Measurements from ENCODE around the gene DUSP2.
A peak's percentile ranks its signal among the peaks of the same experiment; 100 is the strongest.

Gene DUSP2

DNA sequence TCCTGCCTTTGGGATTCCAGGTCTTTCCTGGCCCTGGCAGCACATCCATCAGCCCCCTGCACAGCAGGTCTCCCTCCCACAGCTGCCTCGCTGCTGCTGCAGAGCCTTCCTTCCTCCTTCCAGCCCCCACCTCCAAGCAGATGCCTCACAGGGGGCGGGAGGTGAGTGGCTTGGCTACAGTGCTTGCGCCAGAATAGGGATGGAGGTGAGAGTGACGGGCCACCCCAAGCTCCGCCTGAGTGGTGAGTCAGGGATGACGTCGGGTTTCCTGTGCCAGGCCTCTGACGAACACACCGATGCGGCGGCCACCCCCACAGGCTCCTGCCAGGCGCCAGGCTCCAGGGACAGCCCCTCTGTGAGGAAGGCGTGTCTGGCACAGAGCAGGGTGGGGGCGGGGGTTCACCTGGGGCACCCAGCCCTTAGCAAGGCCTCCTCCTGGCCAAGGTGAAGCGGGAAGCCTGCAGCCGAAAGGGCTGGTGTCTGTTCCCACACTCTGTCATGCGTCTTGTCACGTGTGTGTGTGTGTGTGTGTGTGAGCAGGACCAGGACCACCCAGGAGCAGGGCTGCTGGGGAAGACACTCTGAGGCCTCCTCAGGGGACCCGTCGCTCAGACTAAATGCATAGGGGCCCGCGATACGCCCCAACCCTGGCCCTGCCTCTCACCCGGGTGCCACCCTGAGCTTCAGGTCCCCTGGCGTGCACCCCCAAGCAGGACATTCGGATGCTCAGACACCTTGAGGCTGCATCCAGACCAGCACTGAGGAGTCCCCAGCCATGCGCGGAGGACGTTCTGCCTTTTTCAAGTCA is 3.4 kb upstream of the DUSP2 start:
- Histone ChIP-seq H3K79me2 (ENCODE audit: low read length) (peaks cover 13% of the 10 kb centered on the region), H3K4me2 (ENCODE audit: low read depth, low read length) (no peak overlapping the region), H3K4me1 (ENCODE audit: low read length) (peaks cover 18% of the 10 kb centered on the region)

DNA sequence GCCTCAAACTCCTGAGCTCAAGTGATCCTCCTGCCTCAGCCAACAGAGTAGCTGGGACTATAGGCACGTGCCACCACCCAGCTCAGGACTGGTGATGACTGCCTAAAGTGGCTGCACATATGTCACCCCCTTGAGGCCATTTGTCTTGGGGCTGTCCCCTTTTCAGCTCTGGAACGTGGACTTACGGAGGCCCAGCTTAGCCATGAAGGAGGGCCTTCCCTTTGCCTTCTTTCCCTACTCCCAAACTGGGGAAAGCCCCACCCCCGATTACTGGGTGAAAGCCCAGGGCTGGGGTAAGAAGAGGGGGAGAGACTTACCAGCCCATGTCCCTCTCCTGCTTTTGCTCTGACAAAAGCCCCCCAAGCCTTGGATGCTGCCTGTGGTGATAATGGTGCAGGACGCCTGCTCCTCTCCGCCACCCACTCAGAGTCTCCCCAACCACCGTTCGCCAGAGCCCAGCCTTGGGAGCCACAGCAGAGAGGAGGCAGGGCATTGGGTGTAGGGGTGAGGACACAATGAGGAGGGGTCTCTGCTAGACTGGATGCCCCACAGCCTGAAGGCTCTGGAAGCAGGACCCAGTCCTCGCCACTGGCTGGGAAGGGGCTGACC is 2.5 kb upstream of the DUSP2 start:
- H3K9me2 ChIP-seq (replicated peaks; ENCODE audit: insufficient read depth, low read length) = no peaks in the 10 kb centered on the region
- no peaks in the 10 kb centered on the region for H3K9me3 ChIP-seq (replicated peaks; ENCODE audit: insufficient read depth, low read length)
- no peaks in the 10 kb centered on the region for H3K36me3 ChIP-seq (replicated peaks; ENCODE audit: insufficient read depth, low read length)
- H3K4me1 ChIP-seq (ENCODE audit: low read length) = peaks cover 18% of the 10 kb centered on the region
- H3K27ac ChIP-seq (ENCODE audit: low read length) = no peak overlapping the region
- H4K20me1 ChIP-seq (ENCODE audit: insufficient read depth, low read length) = no peaks in the 10 kb centered on the region
- H2AFZ ChIP-seq (ENCODE audit: low read length) = no peak overlapping the region
- no peak overlapping the region for H3K9ac ChIP-seq (ENCODE audit: low read length)
- H3F3A ChIP-seq (ENCODE audit: insufficient read depth, low read length) = peaks cover 9% of the 10 kb centered on the region
- no peak overlapping the region for H3K4me2 ChIP-seq (ENCODE audit: low read depth, low read length)
- no peaks in the 10 kb centered on the region for H3K27me3 ChIP-seq (replicated peaks; ENCODE audit: insufficient read depth, low read length)
- no peak for DNase-seq
- TF ChIP-seq EZH2phosphoT487 (IDR thresholded peaks at IDR 0.05; ENCODE audit: low read length) (no peak), EZH2 (optimal IDR thresholded peaks at IDR 0.05; ENCODE audit: low read depth, low read length) (no peak)
- TF ChIP-seq, protein P1, sequence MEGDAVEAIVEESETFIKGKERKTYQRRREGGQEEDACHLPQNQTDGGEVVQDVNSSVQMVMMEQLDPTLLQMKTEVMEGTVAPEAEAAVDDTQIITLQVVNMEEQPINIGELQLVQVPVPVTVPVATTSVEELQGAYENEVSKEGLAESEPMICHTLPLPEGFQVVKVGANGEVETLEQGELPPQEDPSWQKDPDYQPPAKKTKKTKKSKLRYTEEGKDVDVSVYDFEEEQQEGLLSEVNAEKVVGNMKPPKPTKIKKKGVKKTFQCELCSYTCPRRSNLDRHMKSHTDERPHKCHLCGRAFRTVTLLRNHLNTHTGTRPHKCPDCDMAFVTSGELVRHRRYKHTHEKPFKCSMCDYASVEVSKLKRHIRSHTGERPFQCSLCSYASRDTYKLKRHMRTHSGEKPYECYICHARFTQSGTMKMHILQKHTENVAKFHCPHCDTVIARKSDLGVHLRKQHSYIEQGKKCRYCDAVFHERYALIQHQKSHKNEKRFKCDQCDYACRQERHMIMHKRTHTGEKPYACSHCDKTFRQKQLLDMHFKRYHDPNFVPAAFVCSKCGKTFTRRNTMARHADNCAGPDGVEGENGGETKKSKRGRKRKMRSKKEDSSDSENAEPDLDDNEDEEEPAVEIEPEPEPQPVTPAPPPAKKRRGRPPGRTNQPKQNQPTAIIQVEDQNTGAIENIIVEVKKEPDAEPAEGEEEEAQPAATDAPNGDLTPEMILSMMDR (IDR thresholded peaks at IDR 0.05; ENCODE audit: low read length) = no peak
- no peak overlapping the region for H3K4me3 ChIP-seq (ENCODE audit: low read length)
- peaks cover 13% of the 10 kb centered on the region for H3K79me2 ChIP-seq (ENCODE audit: low read length)

More for the DNA sequence above, 3.4 kb upstream of the DUSP2 start:
- no peak for DNase-seq
- Histone ChIP-seq H2AFZ (ENCODE audit: low read length) (no peak overlapping the region), H3K36me3 (replicated peaks; ENCODE audit: insufficient read depth, low read length) (no peaks in the 10 kb centered on the region), H3F3A (ENCODE audit: insufficient read depth, low read length) (peaks cover 9% of the 10 kb centered on the region), H3K9me2 (replicated peaks; ENCODE audit: insufficient read depth, low read length) (no peaks in the 10 kb centered on the region), H3K9me3 (replicated peaks; ENCODE audit: insufficient read depth, low read length) (no peaks in the 10 kb centered on the region), H3K27me3 (replicated peaks; ENCODE audit: insufficient read depth, low read length) (no peaks in the 10 kb centered on the region), H4K20me1 (ENCODE audit: insufficient read depth, low read length) (no peaks in the 10 kb centered on the region), H3K4me3 (ENCODE audit: low read length) (no peak overlapping the region), H3K9ac (ENCODE audit: low read length) (no peak overlapping the region), H3K27ac (ENCODE audit: low read length) (no peak overlapping the region)
- no peak for TF ChIP-seq EZH2phosphoT487 (IDR thresholded peaks at IDR 0.05; ENCODE audit: low read length)
- TF ChIP-seq, protein P1 (IDR thresholded peaks at IDR 0.05; ENCODE audit: low read length) = no peak
- TF ChIP-seq EZH2 (optimal IDR thresholded peaks at IDR 0.05; ENCODE audit: low read depth, low read length) = no peak

DNA sequence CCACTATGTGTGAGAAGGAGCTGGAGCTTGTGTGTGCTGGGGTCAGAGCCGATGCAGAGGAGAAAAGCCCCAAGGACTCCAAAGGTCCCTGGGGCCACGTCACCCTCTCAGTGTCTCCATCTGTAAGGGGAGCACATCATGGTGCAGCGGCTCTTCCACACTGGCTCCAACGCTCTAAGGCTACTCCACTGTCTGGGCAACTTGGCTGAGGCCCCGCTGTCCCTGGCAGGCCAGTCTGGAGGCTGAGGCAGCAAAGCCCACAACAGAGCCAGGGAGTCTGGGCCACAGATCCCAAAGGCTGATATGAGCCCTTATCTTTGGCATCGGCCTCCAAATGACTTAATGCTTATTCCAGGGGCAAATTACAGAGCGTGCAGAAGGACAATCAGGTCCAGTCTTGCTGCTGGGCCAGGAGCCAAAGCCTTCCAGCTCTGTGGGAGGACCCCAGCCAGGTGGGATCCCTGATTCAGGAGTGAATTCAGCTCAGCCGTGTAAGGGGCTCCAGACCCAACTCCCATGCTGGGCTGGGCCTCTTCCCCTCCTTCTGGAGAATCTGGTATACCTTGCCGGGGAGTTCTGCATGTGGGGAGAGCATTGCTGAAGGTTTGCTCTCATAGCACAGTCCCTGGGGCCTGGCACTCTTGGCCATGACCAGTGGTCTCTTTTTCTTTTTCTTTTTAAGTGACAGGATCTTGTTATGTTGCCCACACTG is 1.8 kb upstream of the DUSP2 start:
- H3K4me1 ChIP-seq (ENCODE audit: low read length) = peaks cover 18% of the 10 kb centered on the region
- H3K9me2 ChIP-seq (replicated peaks; ENCODE audit: insufficient read depth, low read length) = no peaks in the 10 kb centered on the region
- H3K79me2 ChIP-seq (ENCODE audit: low read length) = peaks cover 13% of the 10 kb centered on the region
- DNase-seq = no peak
- H3K27ac ChIP-seq (ENCODE audit: low read length) = peak overlapping the region; percentile 76; the same call in 1 of the 2 replicates
- H3K4me2 ChIP-seq (ENCODE audit: low read depth, low read length) = peak overlapping the region; percentile 88
- no peaks in the 10 kb centered on the region for H3K9me3 ChIP-seq (replicated peaks; ENCODE audit: insufficient read depth, low read length)
- H3K9ac ChIP-seq (ENCODE audit: low read length) = peak overlapping the region; percentile 53; the same call in 1 of the 2 replicates
- no peaks in the 10 kb centered on the region for H3K27me3 ChIP-seq (replicated peaks; ENCODE audit: insufficient read depth, low read length)
- H3K4me3 ChIP-seq (ENCODE audit: low read length) = peak overlapping the region; percentile 73; the same call in 1 of the 2 replicates
- peak overlapping the region; percentile 73 for H2AFZ ChIP-seq (ENCODE audit: low read length)
- TF ChIP-seq EZH2phosphoT487 (IDR thresholded peaks at IDR 0.05; ENCODE audit: low read length) (no peak), EZH2 (optimal IDR thresholded peaks at IDR 0.05; ENCODE audit: low read depth, low read length) (no peak)
- TF ChIP-seq, protein P1 (IDR thresholded peaks at IDR 0.05; ENCODE audit: low read length) = no peak
- H3F3A ChIP-seq (ENCODE audit: insufficient read depth, low read length) = peaks cover 9% of the 10 kb centered on the region
- no peaks in the 10 kb centered on the region for H4K20me1 ChIP-seq (ENCODE audit: insufficient read depth, low read length)
- H3K36me3 ChIP-seq (replicated peaks; ENCODE audit: insufficient read depth, low read length) = no peaks in the 10 kb centered on the region
